ENCODE data around the gene LRRC8B. TPM values are rescaled to one million over a fixed set of nuclear protein-coding genes. Genes with fewer than 3 reads are reported as not detected.

Gene LRRC8B
- polyA plus RNA-seq, 1 donor (not counting 4 experiments of a cell fraction or from before 2014, with no cell fraction given): 1.5 TPM

- Histone ChIP-seq H3K4me1 (ENCODE audit: control insufficient read depth, extremely low read depth, insufficient read depth, low read length) (no peaks in the 10 kb centered on the region), H3K9me3 (ENCODE audit: control insufficient read depth, low read depth, low read length) (no peaks in the 10 kb centered on the region), H4K20me1 (ENCODE audit: control insufficient read depth, extremely low read depth, insufficient read depth, low read length) (no peaks in the 10 kb centered on the region), H3K79me2 (ENCODE audit: control insufficient read depth, insufficient read depth, low read length) (no peaks in the 10 kb centered on the region), H3K9ac (ENCODE audit: control insufficient read depth, extremely low read depth, insufficient read depth, low read length) (no peak overlapping the region), H2AFZ (ENCODE audit: control insufficient read depth, low read length) (no peak overlapping the region), H3K9me1 (ENCODE audit: control insufficient read depth, extremely low read depth, insufficient read depth, low read length) (no peaks in the 10 kb centered on the region), H3K4me3 (ENCODE audit: control insufficient read depth in 2 of 3, extremely low read depth in 1 of 3, insufficient read depth in 2 of 3, low read depth in 1 of 3, low read length in 3 of 3) (no peak overlapping the region), H3K36me3 (ENCODE audit: control insufficient read depth in 2 of 2, extremely low read depth in 1 of 2, insufficient read depth in 2 of 2, low read length in 2 of 2) (no peaks in the 10 kb centered on the region), H3K4me2 (ENCODE audit: control insufficient read depth, extremely low read depth, insufficient read depth, low read depth, low read length) (no peak overlapping the region), H3K27me3 (ENCODE audit: control insufficient read depth, extremely low read depth, insufficient read depth, low read length) (no peaks in the 10 kb centered on the region), H3K27ac (ENCODE audit: control insufficient read depth, insufficient read depth, low read length) (no peak overlapping the region)
- no peak for TF ChIP-seq CTCF (optimal IDR thresholded peaks at IDR 0.05 in 1 of 3, IDR thresholded peaks at IDR 0.05 in 1 of 3, conservative IDR thresholded peaks at IDR 0.05 in 1 of 3; ENCODE audit: extremely low read depth in 1 of 3, insufficient read depth in 2 of 3, low read length in 3 of 3)
- no peak for TF ChIP-seq EZH2 (IDR thresholded peaks at IDR 0.05; ENCODE audit: low read length)
- FAIRE-seq: no peak
- no peak for DNase-seq (ENCODE audit: low read depth, low spot score)
- dilution Hi-C loops (cut with MboI; ENCODE audit: extremely low pct_ligation_motif_present, low sequenced_read_pairs): no loop called here
Observed at GRCh38 chr1:89532228-89532627, 7.6 kb downstream of the LRRC8B start.

GRCh38 chr1:89532866-89533265 is 8.2 kb downstream of the LRRC8B start:
- Histone ChIP-seq H3K9me1 (ENCODE audit: control insufficient read depth, extremely low read depth, insufficient read depth, low read length) (no peaks in the 10 kb centered on the region), H3K9me3 (ENCODE audit: control insufficient read depth, low read depth, low read length) (no peaks in the 10 kb centered on the region), H4K20me1 (ENCODE audit: control insufficient read depth, extremely low read depth, insufficient read depth, low read length) (no peaks in the 10 kb centered on the region), H3K27ac (ENCODE audit: control insufficient read depth, insufficient read depth, low read length) (no peak overlapping the region), H3K79me2 (ENCODE audit: control insufficient read depth, insufficient read depth, low read length) (no peaks in the 10 kb centered on the region), H3K4me2 (ENCODE audit: control insufficient read depth, extremely low read depth, insufficient read depth, low read depth, low read length) (no peak overlapping the region), H2AFZ (ENCODE audit: control insufficient read depth, low read length) (no peak overlapping the region), H3K36me3 (ENCODE audit: control insufficient read depth in 2 of 2, extremely low read depth in 1 of 2, insufficient read depth in 2 of 2, low read length in 2 of 2) (no peaks in the 10 kb centered on the region), H3K9ac (ENCODE audit: control insufficient read depth, extremely low read depth, insufficient read depth, low read length) (no peak overlapping the region), H3K4me1 (ENCODE audit: control insufficient read depth, extremely low read depth, insufficient read depth, low read length) (no peaks in the 10 kb centered on the region), H3K4me3 (ENCODE audit: control insufficient read depth in 2 of 3, extremely low read depth in 1 of 3, insufficient read depth in 2 of 3, low read depth in 1 of 3, low read length in 3 of 3) (no peak overlapping the region), H3K27me3 (ENCODE audit: control insufficient read depth, extremely low read depth, insufficient read depth, low read length) (no peaks in the 10 kb centered on the region)
- no peak for TF ChIP-seq EZH2 (IDR thresholded peaks at IDR 0.05; ENCODE audit: low read length)
- no peak for TF ChIP-seq CTCF (optimal IDR thresholded peaks at IDR 0.05 in 1 of 3, IDR thresholded peaks at IDR 0.05 in 1 of 3, conservative IDR thresholded peaks at IDR 0.05 in 1 of 3; ENCODE audit: extremely low read depth in 1 of 3, insufficient read depth in 2 of 3, low read length in 3 of 3)
- DNase-seq (ENCODE audit: low read depth, low spot score) (no peak), FAIRE-seq (no peak)
- dilution Hi-C loops (cut with MboI; ENCODE audit: extremely low pct_ligation_motif_present, low sequenced_read_pairs): no loop called here
